Mucosa of descending colon (tissue), 3 donors: ENCODE measurements around the gene TNPO1. TPM values are rescaled to one million over a fixed set of nuclear protein-coding genes. Genes with fewer than 3 reads are reported as not detected.
"Not testable (repeated sequence)": the region's sequence is repeated elsewhere in the genome, so short reads cannot be mapped to it uniquely, and the experiment has no call there.

Source experiments
- ATAC-seq: fragments of 200-7000 bp; cut with Tn5 transposase; one replicate; pipeline ENCODE4 v1.9.1; 2020; ENCODE audit warnings: mild to moderate bottlenecking, moderate library complexity
- DNase-seq, 3 donors: peaks; one replicate each; pipeline ENCODE4 v3.0.0-alpha.2; 2020
- H3K36me3 ChIP-seq: fragments of 200-600 bp; one replicate; pipeline ENCODE4 v1.8.0; 2021; ENCODE audit warnings: low read depth, mild to moderate bottlenecking
- H3K4me1 ChIP-seq: fragments of 200-600 bp; one replicate; pipeline ENCODE4 v1.8.0; 2021; ENCODE audit warnings: low read depth, mild to moderate bottlenecking
- H3K4me3 ChIP-seq: fragments of 200-600 bp; one replicate; pipeline ENCODE4 v1.8.0; 2021; ENCODE audit warnings: mild to moderate bottlenecking
- H3K9me3 ChIP-seq: fragments of 200-600 bp; one replicate; pipeline ENCODE4 v1.8.0; 2021; ENCODE audit warnings: mild to moderate bottlenecking
- intact Hi-C, 2 donors: fragments of 100-400 bp; cut with DNase I in 1 of 2; cut with micrococcal nuclease in 1 of 2; formaldehyde crosslinking; loops; one replicate each; pipeline versions ENCODE4 v1.11.0 to v1.11.1; 2022; cut with DNase I, micrococcal nuclease
- total RNA-seq, 3 donors: library from RNA; stranded (reverse); fragmentation: NEBNext Ultra II Directional in 2 of 3; extraction: Animal tissue kit (Norgen Biotek cat#: 25700) in 2 of 3; gene quantifications; one replicate each; pipeline versions ENCODE4 v1.2.1 to v1.2.4, GENCODE V29; 2021 to 2023
- TF ChIP-seq, protein P1 (sequence below): fragments of 200-600 bp; IDR thresholded peaks from one replicate; pipeline ENCODE4 v1.8.0; 2022; ENCODE audit warnings: antibody characterized with exemption, mild to moderate bottlenecking
- donor health status: DM: no; HTN: no; CAD: no; lungs with moderate emphysema.
- donor health status: DM: no; HTN: no; CAD: no.
- donor health status: DM: no; HTN: yes; CAD: no.

The TNPO1 gene
- total RNA-seq, 3 donors from 2014 or later: 69.4 to 95.1 (median 76.8) TPM

DNA sequence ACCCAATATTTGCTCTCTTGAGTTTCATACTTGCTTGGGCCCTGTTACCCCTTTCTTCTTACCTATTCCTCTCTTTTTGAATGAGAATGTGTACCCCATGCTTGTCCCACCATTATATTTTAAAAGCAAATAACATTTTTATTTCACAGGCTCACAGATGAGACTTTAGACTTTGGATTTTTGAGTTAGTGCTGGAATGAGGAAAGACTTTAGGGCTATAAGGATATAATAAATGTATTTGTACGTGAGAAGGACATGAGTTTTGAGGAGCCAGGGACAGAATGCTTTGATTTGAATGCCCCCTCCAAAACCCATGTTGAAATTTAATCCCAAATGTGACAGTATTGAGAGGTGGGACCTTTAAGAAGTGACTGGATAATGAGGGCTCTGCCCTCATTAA lies 33.1 kb upstream of the TNPO1 start:
- ATAC-seq (peak; percentile 58), DNase-seq (no peak)
- TF ChIP-seq, protein P1, sequence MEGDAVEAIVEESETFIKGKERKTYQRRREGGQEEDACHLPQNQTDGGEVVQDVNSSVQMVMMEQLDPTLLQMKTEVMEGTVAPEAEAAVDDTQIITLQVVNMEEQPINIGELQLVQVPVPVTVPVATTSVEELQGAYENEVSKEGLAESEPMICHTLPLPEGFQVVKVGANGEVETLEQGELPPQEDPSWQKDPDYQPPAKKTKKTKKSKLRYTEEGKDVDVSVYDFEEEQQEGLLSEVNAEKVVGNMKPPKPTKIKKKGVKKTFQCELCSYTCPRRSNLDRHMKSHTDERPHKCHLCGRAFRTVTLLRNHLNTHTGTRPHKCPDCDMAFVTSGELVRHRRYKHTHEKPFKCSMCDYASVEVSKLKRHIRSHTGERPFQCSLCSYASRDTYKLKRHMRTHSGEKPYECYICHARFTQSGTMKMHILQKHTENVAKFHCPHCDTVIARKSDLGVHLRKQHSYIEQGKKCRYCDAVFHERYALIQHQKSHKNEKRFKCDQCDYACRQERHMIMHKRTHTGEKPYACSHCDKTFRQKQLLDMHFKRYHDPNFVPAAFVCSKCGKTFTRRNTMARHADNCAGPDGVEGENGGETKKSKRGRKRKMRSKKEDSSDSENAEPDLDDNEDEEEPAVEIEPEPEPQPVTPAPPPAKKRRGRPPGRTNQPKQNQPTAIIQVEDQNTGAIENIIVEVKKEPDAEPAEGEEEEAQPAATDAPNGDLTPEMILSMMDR: no peak
- intact Hi-C loops: no loop called here
- Histone ChIP-seq H3K9me3 (peaks cover 12% of the 10 kb centered on the region), H3K36me3 (no peaks in the 10 kb centered on the region), H3K4me3 (no peak overlapping the region), H3K4me1 (peaks cover 8% of the 10 kb centered on the region)

DNA sequence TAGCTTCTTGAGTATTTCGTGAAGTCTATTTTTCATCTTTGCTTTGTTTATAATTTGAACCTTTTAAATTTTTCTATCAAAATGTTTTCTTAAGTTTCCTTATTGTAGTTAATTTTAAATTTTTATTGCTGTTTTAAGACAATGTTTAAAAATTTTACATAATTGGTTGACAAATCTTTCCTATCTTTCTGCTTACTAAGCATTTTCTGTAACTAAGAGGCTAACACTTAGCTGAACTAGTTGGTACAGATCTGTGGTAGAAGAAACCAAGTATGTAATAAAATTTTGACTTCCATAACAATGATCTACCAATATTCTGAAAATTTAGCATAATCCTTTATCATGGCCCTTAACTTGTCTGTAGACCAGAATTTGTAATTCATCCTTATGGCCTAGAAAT lies 32.3 kb upstream of the TNPO1 start:
- DNase-seq (no peak), ATAC-seq (no peak)
- TF ChIP-seq, protein P1: no peak
- Histone ChIP-seq H3K9me3 (peaks cover 7% of the 10 kb centered on the region), H3K4me1 (peaks cover 16% of the 10 kb centered on the region), H3K36me3 (no peaks in the 10 kb centered on the region), H3K4me3 (no peak overlapping the region)
- intact Hi-C loops: no loop called here

DNA sequence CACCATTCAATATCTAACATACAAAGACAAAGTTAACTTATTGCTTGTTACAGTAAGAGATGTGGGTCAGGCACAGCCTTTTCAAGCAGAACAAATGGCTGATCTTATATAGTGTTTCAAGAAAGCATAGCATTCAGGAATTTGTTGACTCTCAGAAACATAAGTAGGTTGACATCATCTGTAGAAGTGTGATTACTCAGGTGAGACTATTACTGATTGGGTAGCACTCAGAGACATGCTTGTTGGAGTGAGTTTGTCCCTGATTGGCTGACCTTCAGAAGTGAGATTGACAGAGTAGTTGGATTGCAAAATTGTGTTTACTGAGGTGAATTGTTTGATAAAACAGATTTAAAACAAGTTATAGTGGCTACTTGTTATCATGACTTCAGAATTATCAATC lies 30.7 kb upstream of the TNPO1 start:
- TF ChIP-seq, protein P1: no peak
- intact Hi-C loops: no loop called here
- ATAC-seq: no peak
- H3K4me1 ChIP-seq: peaks cover 16% of the 10 kb centered on the region
- no peak for DNase-seq
- no peaks in the 10 kb centered on the region for H3K9me3 ChIP-seq
- no peaks in the 10 kb centered on the region for H3K36me3 ChIP-seq
- no peak overlapping the region for H3K4me3 ChIP-seq

DNA sequence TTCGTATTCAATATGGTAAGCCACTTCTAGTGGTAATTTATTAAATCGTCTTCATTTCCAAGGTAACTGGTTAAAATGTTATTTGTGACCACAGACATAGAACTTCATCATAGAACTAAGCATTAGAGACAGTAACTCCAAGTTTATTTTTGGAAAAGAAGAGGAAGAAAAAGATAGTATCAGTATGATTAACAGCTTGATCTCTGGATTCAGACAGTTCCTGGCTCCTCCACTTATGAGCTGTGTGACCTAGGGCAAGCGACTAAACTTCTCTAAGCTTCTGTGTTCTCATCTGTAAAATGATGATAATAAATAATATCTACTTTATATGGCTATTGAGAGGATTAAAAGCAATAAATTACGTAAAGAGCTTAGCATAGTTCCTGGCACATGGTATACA lies 29.8 kb upstream of the TNPO1 start:
- intact Hi-C loops: no loop called here
- ATAC-seq (no peak), DNase-seq (no peak)
- Histone ChIP-seq H3K36me3 (no peaks in the 10 kb centered on the region), H3K4me3 (no peak overlapping the region), H3K9me3 (no peaks in the 10 kb centered on the region), H3K4me1 (peaks cover 16% of the 10 kb centered on the region)
- TF ChIP-seq, protein P1: no peak

DNA sequence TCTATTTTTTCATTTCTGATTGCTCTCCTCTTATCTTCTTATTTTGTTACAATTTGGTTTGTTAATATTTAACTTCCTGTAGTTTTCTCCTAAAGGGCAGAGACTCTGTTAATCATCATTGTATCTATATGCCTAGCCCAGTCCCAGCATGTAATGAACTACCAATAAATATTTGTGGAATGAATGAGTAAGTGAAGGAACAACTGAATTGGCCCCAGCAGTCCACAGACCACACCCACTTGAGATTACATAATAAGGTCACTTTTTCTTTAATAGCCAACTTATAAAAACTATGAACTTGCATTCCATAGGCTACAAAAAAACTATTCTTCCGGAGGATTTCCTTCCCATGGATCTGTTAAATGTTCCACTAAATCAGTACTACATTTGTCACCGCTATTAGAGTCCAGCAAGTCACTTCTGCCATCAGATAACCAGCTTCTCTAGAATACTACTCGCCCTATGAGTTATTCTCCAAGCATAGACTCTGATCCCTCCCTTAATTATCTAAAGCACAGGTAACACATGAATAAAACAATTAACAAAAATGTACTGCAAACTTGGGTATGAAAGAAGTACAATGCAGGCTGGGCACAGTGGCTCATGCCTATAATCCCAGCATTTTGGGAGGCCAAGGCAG lies 27.5 kb upstream of the TNPO1 start:
- no peaks in the 10 kb centered on the region for H3K9me3 ChIP-seq
- H3K36me3 ChIP-seq: no peaks in the 10 kb centered on the region
- no peak overlapping the region for H3K4me3 ChIP-seq
- DNase-seq: no peak
- ATAC-seq: peak; percentile 94
- TF ChIP-seq, protein P1: no peak
- intact Hi-C loops: no loop called here
- peaks cover 16% of the 10 kb centered on the region for H3K4me1 ChIP-seq

DNA sequence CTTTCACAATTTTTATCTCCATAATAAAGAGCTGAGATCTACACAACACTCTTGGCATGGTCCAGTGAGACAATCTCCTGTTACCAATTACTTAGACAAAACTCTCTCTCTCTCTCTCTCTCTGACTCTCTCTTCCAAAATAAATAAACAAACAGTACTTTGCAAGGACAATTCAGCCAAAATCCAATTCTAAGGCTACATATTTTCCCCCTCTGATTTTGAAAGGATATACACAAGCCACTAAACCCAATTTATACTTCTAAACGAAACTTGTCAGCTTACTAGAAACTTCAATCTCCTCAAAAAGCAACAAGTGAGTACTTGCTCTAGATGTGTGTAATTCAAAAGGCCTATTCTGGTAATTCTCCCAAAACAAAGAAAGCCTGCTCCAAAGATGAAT lies 26.3 kb upstream of the TNPO1 start:
- no peaks in the 10 kb centered on the region for H3K9me3 ChIP-seq
- H3K4me3 ChIP-seq: no peak overlapping the region
- intact Hi-C loops: no loop called here
- H3K36me3 ChIP-seq: no peaks in the 10 kb centered on the region
- H3K4me1 ChIP-seq: peaks cover 9% of the 10 kb centered on the region
- TF ChIP-seq, protein P1: no peak
- no peak for ATAC-seq
- DNase-seq: no peak

DNA sequence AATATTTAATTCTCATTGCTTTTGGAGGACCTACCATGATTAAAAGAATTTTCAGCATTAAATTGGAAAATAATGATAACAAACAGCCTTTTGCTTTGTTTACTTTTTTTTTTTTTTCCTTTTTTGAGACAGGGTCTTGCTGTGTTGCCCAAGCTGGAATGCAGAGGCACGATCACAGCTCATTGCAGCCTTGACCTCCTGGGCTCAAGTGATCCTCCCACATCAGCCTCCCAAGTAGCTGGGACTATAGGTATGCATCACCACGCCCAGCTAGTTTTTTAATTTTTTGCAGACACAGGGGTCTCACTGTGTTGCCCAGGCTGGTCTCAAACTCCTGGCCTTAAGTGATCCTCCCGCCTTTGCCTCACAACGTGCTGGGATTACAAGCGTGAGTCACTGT lies 23.8 kb upstream of the TNPO1 start:
- H3K4me3 ChIP-seq, H3K9me3 ChIP-seq, DNase-seq, H3K36me3 ChIP-seq, ATAC-seq, H3K4me1 ChIP-seq, intact Hi-C loops: not testable (repeated sequence)
